ENCODE data around the gene HECW1.
"Not testable (repeated sequence)": the region's sequence is repeated elsewhere in the genome, so short reads cannot be mapped to it uniquely, and the experiment has no call there.

Gene HECW1

DNA sequence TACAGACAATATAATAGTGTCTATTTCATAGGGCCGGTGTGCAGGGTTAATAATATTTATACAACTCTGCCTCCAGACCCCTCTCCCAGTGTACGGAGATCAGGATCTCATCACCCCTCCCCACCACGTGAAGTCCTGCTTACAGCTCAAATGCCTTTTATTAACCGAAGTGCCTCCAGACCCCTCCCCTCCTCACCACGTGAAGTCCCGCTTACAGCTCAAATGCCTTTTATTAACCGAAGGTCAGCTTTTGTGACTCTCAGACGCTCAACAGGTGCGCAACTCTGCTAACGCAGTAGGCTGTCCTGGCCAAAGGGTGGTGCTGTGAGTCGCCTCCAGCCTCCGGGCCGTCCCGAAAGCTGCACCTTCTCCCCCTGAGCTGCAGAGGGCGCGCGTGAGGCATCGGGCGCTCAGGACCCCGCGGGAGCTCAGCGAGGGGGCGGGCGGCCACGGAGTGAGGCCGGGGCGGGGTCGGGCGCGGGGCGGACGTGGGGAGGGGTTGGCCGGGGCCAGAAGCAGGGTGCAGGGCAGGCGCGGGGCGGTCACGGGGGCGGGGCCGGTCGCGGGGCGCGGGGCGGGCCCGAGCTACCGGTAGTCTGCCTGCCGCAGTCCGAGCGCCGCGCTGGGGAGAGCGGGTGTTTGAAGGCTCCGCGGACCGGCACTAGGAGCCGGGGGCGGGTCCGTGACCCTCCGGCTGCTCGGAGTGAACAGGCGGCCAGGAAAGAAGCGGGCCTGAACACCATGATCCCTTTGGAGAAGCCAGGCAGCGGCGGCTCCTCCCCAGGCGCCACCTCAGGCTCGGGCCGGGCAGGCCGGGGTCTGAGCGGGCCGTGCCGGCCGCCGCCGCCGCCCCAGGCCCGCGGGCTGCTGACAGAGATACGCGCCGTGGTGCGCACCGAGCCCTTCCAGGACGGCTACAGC, 470.3 kb downstream of the HECW1 start, which contains the start of gene STK17A:
TSS of gene STK17A (plus strand) at position 606 of the 921 bp plus-strand sequence. CDS start at position 742, 136 bp downstream.
- peak; percentile 89 for DNase-seq (ENCODE audit: low read depth)

DNA sequence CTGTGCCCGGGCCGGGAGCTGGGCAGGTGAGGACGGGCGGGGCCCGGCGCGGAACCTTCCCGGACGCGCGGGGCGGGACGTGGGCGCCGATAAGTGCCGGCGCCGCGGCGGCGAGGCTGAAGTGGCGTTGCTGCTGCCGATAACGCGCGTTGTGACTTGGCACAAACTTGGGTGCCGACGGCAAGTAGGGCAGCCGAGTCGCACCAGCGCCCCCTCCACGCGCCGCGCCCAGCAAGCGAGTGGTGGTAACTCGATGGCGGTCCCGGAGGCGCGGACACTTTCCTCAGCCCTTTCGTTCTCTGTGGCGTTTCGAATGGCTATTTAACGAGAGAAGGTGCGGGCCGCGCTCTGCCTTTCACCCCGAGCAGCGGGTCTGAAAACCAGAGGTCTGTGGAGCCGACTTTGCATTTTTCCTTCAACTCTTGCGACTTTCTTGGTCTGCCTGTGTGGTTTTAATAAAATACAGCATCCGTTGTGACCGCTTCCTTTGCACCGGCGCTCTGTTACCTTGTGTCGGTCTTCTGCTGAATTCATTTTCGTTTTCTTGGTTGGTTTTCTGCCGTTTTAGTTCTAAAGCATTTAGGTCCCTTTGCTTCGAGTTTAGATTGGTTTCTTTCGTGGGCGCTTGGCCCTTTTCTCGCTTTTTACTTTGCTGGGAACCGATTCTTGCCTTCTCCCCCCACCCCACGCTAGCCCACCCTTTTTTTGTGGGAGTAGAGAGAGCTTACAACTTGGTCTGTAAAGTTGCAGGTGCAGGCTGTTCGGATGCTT, 471.2 kb downstream of the HECW1 start:
- DNase-seq (ENCODE audit: low read depth) = no peak

DNA sequence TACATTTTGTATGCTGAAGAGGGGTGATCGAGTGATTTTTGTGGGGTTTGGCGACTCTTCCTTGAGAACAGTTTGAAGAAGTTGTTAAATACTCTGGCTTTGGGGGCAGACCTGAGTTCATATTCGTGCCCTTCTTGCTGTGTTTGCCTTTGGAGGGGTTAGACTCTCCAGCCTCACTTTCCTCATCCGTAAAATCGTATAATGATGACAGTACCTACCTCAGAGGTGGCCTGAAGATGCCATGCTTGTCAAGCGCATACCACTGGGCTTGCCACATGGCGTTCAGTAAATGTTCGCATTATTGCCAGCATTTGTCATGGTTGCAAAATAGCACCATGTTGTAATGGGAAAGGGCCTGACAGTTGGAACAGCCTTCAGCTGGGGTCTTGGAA, 471.7 kb downstream of the HECW1 start:
- peak; percentile 79 for DNase-seq (ENCODE audit: low read depth)

DNA sequence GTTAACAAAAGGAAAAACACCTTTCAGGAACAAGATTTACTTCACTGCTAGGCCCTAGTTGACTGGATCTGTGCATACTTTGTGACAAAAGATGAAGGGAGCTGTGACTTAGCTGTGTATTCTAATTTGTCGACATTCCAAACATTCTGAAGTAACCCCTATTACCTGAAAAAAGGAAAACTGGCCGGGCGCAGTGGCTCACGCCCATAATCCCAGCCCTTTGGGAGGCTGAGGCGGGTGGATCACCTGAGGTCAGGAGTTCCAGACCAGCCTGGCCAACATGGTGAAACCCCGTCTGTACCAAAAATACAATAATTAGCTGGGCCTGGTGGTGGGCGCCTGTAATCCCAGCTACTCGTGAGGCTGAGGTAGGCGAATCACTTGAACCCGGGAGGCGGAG, 472.3 kb downstream of the HECW1 start:
- not testable (repeated sequence) for DNase-seq (ENCODE audit: low read depth)

DNA sequence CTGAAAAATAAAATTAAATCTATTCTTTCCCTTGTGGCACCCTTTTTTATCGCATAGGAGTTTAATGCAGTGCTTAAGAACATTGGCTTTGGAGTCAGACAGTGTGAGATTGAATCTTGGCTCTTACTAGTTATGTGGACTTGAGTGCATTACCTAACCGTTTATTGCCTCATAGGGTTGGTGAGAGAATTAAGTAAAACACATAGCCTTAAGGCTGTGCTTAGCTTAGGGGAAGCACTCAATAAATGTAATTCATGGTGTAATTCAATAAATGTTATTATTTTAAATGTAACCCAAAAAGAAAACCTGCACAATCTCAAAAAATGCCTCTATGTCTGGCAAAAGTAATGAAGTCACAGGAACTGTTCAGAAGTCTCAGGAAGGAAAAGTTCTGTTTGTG, 473.1 kb downstream of the HECW1 start:
- DNase-seq (ENCODE audit: low read depth) = peak; percentile 94

DNA sequence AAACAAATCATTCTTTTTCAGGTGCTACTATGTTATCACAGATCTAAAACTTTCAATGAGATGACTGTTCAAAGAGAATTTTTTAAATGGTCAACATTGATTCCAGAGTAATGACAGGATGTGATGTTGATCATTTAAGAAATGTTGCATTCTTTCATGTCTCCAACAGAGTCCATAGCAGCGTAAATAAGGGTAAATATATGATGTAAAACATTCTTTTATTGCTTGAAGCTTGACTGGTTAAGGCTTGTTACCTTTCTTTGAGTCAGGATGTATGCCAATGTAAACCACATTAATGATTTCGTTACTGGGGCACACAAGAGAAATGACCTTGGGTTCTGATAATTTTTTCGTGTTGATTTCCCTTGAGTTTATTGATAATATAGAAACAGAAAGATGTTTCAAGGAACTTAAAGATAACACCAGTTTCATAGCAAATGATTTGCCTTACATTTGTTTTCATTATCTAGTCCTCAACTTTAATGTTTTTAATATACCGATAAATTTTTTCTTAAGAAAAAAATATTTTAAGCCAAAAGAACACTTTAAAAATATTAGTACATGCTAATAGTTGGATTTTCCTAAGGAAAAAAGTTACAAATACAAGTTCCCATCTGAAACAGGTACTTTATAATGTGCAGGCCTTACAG, 473.9 kb downstream of the HECW1 start:
- DNase-seq (ENCODE audit: low read depth) = peak; percentile 70

DNA sequence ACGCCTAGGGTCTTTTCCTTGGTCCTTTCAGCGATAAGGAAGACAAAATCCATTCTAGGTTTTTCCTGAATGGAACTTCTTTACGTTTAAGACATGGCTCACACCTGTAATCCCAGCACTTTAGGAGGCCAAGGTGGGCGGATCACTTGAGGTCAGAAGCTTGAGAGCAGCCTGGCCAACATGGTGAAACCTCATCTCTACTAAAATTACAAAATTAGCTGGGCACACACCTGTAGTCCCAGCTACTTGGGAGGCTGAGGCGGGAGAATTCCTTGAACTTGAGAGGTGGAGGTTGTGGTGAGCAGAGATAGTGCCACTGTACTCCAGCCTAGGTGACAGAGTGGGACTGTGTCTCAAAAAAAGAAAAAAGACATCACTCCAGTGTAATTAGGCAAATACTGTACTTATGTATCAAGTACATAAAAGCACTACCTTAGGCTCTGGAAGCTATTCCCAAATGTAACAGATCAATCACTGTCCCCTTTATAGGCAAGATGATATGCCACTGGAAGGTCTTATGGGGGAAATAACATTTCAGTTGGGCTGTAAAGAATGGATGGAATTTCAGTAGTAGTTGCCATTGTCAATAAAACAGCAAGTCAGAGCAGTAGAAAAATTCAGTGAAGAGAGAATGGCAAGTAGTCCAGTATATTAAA, 476.2 kb downstream of the HECW1 start:
- no peak for DNase-seq (ENCODE audit: low read depth)

DNA sequence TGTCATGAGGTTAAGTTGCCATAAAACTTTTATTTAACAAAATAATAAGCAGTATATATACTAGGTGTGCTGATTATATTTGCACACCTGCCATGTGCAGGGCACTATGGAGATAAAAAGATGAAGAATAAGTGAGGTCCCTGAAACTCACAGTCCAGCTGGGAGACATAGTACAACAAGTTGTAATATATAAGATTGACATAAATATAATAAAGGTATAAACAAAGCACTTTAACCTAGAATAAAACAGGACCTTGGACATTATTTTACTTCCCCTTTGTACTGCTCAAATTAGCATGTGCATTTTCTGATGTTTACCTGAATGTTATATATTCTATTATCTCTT, 476.7 kb downstream of the HECW1 start:
- DNase-seq (ENCODE audit: low read depth) = no peak

DNA sequence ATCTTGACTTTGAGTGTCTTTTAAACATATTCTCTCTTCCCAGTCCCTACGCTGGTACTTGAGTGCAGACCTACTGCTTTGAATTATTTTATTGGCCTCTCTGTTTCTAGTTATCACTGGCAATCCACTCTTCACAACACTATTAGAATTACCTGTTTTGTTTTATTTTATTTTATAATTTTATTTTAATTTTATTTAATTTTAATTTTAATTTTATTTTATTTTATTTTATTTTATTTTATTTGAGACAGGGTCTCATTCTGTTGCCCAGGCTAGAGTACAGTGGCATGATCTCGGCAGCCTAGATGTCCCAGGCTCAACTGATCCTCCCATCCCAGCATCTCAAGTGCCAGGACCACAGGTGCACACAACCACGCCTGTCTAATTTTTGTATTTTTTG, 477.3 kb downstream of the HECW1 start:
- DNase-seq (ENCODE audit: low read depth) = no peak

DNA sequence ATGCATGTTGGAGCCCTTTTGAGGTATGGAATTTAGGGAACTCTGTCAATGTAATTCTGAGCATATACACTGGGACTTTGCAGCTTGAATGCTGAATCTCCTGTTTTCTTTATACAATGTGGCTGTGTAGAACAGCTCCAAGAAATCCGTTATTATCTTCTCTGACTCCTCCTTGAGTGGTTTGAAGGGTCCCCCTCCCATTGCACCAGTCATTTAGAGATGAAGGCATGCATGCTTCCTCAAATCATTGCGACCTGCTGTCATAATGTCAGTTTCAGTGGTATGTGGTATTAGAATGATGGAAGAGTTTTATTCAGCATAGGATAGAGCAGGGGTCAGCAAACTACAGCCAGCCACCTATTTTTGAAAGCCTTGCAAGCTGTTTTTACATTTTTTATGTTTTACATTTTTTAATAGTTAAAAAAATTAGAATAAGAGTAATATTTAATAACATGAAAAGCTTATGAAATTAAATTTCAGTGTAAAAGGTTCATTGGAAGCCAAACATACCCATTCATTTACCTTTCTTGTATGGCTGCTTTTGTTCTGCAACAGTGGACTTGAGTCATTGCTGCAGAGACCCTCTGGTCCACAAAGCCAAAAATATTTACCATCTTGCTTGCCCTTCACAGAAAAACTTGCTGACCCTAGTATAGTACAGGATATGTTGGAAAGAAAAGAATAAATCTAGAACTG, 478.6 kb downstream of the HECW1 start:
- DNase-seq (ENCODE audit: low read depth) = no peak

DNA sequence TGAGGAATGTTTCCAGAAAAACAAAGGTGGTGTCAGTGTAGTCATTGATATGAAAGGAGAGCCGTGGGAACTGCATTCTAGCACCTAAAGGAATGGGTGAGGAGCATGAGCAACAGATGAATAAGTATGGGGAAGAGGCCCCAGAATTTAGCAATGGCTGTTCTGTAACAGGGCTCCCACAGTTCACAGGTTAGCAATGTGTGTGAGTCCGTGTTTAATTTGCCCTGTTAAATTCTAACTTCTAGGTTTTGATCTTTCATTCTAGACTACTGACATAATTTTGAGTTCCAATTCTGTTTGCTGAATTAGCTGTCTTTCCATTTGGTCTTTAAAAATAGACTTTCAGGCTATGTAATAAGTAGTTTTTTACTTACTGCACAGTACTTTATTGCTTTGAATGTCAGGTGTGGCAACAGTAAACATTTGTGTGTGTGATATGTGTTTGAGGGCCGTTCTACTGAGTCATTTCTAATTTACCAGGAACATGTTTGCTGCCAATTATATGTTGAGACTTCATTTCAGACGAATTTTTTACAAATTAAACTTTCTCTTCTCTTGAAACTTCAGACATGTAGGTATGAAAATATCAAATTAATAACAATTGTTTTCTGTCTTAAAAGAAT, 479.2 kb downstream of the HECW1 start:
- peak; percentile 64 for DNase-seq (ENCODE audit: low read depth)

DNA sequence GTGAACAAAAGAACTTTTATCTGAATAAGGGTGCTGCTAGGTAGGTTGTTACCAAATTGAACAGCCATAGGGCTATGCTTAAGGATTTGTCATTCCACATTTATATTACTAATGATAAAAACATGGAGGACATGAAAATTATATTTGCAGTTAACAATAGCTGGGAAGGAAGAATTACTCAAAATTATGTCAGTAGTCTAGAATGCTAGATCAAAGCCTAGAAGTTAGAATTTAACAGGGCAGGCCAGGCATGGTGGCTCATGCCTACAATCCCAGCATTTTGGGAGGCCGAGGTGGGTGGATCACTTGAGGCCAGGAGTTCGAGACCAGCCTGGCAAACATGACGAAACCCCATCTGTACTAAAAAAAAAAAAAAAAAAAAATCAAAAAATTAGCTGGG, 479.9 kb downstream of the HECW1 start:
- no peak for DNase-seq (ENCODE audit: low read depth)

DNA sequence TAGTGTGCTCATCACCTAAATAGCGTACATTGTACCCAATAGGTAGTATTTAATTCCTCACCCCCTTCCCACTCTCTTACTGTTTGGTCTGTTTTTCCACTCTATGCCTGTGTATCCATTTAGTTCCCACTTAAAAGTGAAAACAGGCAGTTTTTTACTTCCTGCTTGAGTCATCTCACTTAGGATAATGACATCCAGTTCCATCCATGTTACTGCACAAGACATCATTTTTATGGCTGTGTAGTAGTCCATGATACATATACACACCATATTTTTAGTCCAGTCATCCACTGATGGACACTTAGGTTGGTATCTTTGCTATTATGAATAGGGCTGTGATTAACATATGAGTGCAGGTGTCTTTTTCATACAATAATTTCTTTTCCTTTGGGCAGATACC, 480.6 kb downstream of the HECW1 start:
- DNase-seq (ENCODE audit: low read depth) = no peak

DNA sequence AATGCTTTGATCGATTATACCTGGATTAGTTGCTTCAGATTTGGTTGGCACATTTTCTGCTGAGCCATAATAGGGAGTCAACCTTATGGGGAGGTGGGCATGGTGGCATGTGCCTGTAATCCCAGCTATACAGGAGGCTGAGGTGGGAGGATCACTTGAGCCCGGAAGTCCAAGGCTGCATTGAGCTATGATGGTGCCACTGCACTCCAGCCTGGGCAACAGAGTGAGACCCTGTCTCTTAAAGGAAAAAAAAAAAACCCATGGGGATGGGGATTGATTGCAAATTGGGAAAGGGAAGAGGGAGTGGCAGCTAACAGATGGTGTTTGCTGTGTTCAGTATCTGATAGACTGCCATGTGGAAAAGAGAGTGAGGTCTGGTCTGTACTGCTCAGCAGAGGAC, 481.6 kb downstream of the HECW1 start:
- no peak for DNase-seq (ENCODE audit: low read depth)

DNA sequence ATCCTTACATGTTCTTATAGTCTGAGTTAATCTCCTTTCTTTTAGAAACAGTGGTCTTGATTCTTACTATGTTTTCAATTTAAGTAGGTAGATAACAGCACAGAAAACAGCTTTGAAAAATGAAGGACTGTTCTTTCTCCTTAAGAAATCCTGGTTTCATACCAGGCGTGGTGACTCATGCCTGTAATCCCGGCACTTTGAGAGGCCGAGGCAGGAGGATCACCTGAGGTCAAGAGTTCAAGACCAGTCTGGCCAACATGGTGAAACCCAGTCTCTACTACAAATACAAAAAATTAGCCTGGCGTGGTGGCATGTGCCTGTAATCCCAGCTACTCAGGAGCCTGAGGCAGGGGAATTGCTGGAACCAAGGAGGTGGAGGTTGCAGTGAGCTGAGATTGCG, 484.0 kb downstream of the HECW1 start:
- peak; percentile 59 for DNase-seq (ENCODE audit: low read depth)

DNA sequence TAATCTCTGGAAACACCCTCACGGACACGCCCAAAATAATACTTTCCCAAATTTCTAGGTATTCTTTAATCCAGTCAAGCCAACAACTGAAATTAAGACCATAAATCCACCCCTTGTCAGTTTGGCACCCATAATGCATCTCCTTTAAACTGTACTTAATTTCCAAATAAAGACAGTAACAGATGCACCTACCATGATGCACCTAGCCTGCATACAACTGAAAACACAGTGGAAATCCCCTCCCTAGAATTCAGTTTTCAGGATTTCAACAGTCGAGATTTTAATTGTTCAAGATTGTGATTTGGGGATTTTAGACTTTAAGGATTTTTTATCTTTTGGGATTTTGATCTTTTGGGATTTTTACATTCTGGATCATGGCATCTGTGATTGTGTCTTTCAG, 487.6 kb downstream of the HECW1 start:
- DNase-seq (ENCODE audit: low read depth) = no peak

DNA sequence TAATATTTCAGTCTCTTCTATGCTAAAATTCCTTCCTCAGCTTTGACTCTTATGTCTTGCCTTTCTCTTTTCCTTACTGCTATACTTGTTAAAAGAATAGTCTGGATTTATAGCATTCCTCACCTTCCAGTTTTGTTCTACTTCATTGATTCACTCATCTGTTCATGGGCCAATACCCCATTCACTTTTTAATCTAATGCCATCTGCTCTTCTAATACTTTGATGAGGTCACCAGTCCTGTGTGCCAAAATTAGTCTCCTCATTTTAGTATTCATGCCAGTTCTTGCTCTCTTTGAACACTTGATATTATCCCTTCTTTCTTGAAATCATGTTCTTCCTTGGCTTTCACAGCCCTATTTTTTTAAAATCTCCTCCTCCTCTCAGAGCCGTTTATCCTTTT, 489.8 kb downstream of the HECW1 start:
- DNase-seq (ENCODE audit: low read depth) = no peak

DNA sequence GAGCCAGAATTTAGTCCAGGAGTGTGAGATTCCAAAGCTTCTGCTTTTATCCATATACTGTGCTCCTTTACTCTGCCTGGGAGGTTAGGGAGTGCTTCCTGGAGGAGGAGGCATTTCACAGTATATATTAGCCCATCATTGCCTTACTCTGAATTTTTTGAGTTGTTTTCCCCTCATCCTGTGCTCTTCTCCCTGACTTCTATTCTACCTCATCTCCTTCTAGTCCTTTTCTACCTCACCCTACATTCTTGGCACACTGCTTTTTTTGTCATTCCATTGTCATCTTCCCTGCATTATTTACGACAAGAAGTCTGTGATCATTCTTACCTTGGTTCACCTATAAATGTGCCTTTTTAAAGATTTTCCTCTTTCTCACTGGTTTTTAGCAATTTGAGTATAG, 491.8 kb downstream of the HECW1 start:
- DNase-seq (ENCODE audit: low read depth) = no peak

DNA sequence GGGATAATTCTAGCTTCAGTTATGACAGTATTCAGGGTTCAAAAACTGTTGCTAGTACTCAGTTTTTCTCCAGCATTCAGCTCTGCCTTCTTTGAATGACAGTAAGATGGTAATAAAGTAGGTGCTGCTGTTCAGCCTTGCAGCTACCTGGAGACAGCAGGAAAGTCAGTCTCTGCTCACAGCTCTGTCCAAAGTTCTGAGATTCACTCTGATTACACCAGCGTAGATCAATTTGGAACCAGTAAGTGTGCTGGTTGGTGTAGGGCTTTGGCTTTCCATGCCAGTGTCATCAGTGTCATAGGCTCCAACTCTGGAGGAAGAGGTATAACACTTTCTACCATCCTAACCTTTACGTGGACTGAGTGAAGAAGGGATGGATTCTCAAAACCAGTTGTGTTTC, 496.6 kb downstream of the HECW1 start:
- DNase-seq (ENCODE audit: low read depth) = no peak

DNA sequence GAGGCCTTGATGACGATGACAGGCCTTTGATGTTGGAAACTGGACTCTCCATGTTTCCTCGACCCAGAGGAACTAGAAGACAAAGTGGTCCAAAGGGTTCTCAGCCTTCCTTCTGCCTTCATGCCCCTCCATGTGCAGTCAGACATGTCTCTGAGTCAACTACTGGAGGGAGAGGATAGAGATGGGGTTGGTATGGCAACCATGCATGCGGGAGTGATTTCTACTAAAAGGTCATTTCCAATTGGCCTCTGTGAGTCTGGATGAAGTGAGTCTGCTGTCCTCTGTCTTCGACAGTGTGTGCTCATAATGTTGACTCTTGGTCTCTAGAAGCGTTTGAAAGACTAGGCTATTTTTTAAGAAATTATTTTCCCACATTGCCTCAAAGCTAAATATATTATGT, 499.7 kb downstream of the HECW1 start:
- no peak for DNase-seq (ENCODE audit: low read depth)
